ENCODE measurements around the gene NTNG1. TPM values are rescaled to one million over a fixed set of nuclear protein-coding genes. Genes with fewer than 3 reads are reported as not detected.

NTNG1 gene
- total RNA-seq, 2 experiments from 2014 or later = 2.3 to 5.9 TPM

DNA sequence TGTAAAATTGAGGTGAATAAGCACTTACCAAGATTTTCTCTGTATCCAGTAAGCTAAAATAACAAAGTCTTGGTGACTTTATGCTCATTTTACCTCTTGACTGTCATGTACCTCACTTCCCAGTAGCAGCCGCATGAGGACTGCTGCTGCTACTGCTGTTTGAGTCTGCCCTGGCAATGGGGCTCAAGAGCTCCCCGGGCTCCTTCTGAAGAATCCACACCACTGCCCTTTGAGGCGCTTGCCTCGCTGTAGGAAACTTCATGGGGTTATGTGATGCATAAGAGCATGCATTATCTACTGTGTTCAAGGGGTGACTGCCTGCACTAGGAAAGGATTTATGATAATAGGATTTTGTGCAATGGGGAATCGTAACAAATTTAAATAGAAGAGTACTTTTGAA lies 113.5 kb downstream of the NTNG1 start:
- CTCF ChIA-PET (ENCODE audit: unreplicated experiment) = interaction anchor here (0.5 kb wide), 1 partner anchor 275 kb away, joined by 3 read pairs; no protein-coding TSS in a partner anchor
- H3K36me3 ChIP-seq (ENCODE audit: insufficient read depth, low read length) = no peaks in the 10 kb centered on the region
- no peak overlapping the region for H3K4me3 ChIP-seq (ENCODE audit: low read depth, low read length, poor library complexity, severe bottlenecking)
- H3K4me1 ChIP-seq (ENCODE audit: insufficient read depth, low read length, poor library complexity, severe bottlenecking) = peaks cover 59% of the 10 kb centered on the region
- H4K20me1 ChIP-seq (ENCODE audit: insufficient read depth, low read length) = no peaks in the 10 kb centered on the region
- H3K4me2 ChIP-seq (ENCODE audit: low read length) = no peak overlapping the region
- BruUV-seq (replicated peaks) = no TSS peak
- H2AFZ ChIP-seq (ENCODE audit: low read length) = no peak overlapping the region
- no peak for DNase-seq (ENCODE audit: low spot score)
- H3K9me3 ChIP-seq (ENCODE audit: low read length) = no peaks in the 10 kb centered on the region
- H3K27ac ChIP-seq (ENCODE audit: low read depth, low read length, poor library complexity, severe bottlenecking) = no peak overlapping the region
- TF ChIP-seq, protein P1, sequence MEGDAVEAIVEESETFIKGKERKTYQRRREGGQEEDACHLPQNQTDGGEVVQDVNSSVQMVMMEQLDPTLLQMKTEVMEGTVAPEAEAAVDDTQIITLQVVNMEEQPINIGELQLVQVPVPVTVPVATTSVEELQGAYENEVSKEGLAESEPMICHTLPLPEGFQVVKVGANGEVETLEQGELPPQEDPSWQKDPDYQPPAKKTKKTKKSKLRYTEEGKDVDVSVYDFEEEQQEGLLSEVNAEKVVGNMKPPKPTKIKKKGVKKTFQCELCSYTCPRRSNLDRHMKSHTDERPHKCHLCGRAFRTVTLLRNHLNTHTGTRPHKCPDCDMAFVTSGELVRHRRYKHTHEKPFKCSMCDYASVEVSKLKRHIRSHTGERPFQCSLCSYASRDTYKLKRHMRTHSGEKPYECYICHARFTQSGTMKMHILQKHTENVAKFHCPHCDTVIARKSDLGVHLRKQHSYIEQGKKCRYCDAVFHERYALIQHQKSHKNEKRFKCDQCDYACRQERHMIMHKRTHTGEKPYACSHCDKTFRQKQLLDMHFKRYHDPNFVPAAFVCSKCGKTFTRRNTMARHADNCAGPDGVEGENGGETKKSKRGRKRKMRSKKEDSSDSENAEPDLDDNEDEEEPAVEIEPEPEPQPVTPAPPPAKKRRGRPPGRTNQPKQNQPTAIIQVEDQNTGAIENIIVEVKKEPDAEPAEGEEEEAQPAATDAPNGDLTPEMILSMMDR (conservative IDR thresholded peaks at IDR 0.05; ENCODE audit: low read length) = no peak
- TF ChIP-seq EZH2phosphoT487 (IDR thresholded peaks at IDR 0.05; ENCODE audit: borderline replicate concordance, low read depth, low read length) = no peak
- intact Hi-C loops (cut with micrococcal nuclease; ENCODE audit: unreplicated experiment) = no loop called here
- H3K79me2 ChIP-seq (ENCODE audit: insufficient read depth, low read depth, low read length) = no peaks in the 10 kb centered on the region
- POLR2A ChIA-PET = interaction anchor here (0.8 to 1.2 kb wide), 3 partner anchors 19 to 134 kb away, joined by 3 to 4 read pairs (median 3); no protein-coding TSS in a partner anchor
- H3K9me2 ChIP-seq (ENCODE audit: insufficient read depth, low read length) = no peaks in the 10 kb centered on the region

- ChIA-PET CTCF (ENCODE audit: unreplicated experiment) (interaction anchor here (1.3 kb wide), 1 partner anchor 28 kb away, joined by 3 read pairs; no protein-coding TSS in a partner anchor), POLR2A (interaction anchor here (0.5 to 1.6 kb wide), 5 partner anchors 9 to 142 kb away, joined by 3 to 10 read pairs (median 3); no protein-coding TSS in a partner anchor)
- DNase-seq (ENCODE audit: low spot score) = no peak
- H3K4me2 ChIP-seq (ENCODE audit: low read length) = no peak overlapping the region
- H3K27ac ChIP-seq (ENCODE audit: low read depth, low read length, poor library complexity, severe bottlenecking) = no peak overlapping the region
- intact Hi-C loops (cut with micrococcal nuclease; ENCODE audit: unreplicated experiment) = no loop called here
- H3K9me3 ChIP-seq (ENCODE audit: low read length) = no peaks in the 10 kb centered on the region
- no peaks in the 10 kb centered on the region for H3K79me2 ChIP-seq (ENCODE audit: insufficient read depth, low read depth, low read length)
- TF ChIP-seq, protein P1 (conservative IDR thresholded peaks at IDR 0.05; ENCODE audit: low read length) = no peak
- no peak for TF ChIP-seq EZH2phosphoT487 (IDR thresholded peaks at IDR 0.05; ENCODE audit: borderline replicate concordance, low read depth, low read length)
- H3K4me3 ChIP-seq (ENCODE audit: low read depth, low read length, poor library complexity, severe bottlenecking) = no peak overlapping the region
- no TSS peak for BruUV-seq (replicated peaks)
- H2AFZ ChIP-seq (ENCODE audit: low read length) = no peak overlapping the region
- no peaks in the 10 kb centered on the region for H3K36me3 ChIP-seq (ENCODE audit: insufficient read depth, low read length)
- H3K4me1 ChIP-seq (ENCODE audit: insufficient read depth, low read length, poor library complexity, severe bottlenecking) = peaks cover 48% of the 10 kb centered on the region
- no peaks in the 10 kb centered on the region for H3K9me2 ChIP-seq (ENCODE audit: insufficient read depth, low read length)
- H4K20me1 ChIP-seq (ENCODE audit: insufficient read depth, low read length) = no peaks in the 10 kb centered on the region
Measured at GRCh38 chr1:107255469-107255868, 114.6 kb downstream of the NTNG1 start.

DNA sequence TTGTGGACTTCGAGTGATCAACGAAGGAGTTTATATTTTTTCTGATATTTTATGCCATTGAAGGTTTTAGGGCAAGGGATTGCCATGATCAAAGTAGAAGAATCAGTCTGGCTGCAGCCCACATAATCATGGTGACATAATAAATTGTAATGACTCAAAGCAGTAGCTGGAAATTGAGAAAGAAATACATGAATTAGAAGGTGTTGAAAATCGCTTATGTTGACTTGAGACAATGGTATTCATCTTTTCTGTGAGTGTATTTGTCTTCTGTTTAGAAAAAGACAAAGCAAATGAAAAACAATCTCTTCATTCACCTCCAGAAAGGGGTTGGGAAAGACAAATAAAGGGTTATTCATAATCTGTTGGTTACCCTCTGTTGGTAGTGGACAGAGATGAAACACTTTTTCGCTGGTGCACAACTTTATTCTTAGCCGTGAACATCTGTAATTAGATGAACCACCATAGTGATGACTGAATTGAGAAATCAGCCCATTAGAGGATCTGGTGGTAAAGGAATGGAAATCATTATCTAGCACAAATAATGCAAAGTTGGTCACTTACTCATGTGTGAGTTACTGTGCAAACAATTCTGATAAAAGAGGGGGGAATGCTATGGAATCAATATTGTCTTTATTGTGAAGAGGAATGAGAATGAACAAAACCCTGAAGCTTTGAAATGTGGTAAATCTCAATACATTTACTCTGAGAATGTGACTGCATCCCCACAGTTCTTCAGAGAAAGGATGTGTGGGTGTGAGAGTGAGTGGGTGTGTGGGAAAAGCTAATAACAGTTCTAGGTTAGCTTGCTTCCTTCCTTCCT lies 121.8 kb downstream of the NTNG1 start:
- intact Hi-C loops (cut with micrococcal nuclease; ENCODE audit: unreplicated experiment) = no loop called here
- H3K36me3 ChIP-seq (ENCODE audit: insufficient read depth, low read length) = no peaks in the 10 kb centered on the region
- no peak overlapping the region for H3K27ac ChIP-seq (ENCODE audit: low read depth, low read length, poor library complexity, severe bottlenecking)
- ChIA-PET POLR2A (interaction anchor here (0.7 to 1.2 kb wide), 6 partner anchors 10 to 1204 kb away, joined by 3 to 7 read pairs (median 6); no protein-coding TSS in a partner anchor), CTCF (ENCODE audit: unreplicated experiment) (interaction anchor here (0.6 kb wide), 1 partner anchor 96 kb away, joined by 3 read pairs; no protein-coding TSS in a partner anchor)
- peaks cover 14% of the 10 kb centered on the region for H3K4me1 ChIP-seq (ENCODE audit: insufficient read depth, low read length, poor library complexity, severe bottlenecking)
- no peak for TF ChIP-seq EZH2phosphoT487 (IDR thresholded peaks at IDR 0.05; ENCODE audit: borderline replicate concordance, low read depth, low read length)
- TF ChIP-seq, protein P1 (conservative IDR thresholded peaks at IDR 0.05; ENCODE audit: low read length) = no peak
- DNase-seq (ENCODE audit: low spot score) = no peak
- no peak overlapping the region for H2AFZ ChIP-seq (ENCODE audit: low read length)
- BruUV-seq (replicated peaks) = no TSS peak
- no peaks in the 10 kb centered on the region for H3K79me2 ChIP-seq (ENCODE audit: insufficient read depth, low read depth, low read length)
- no peak overlapping the region for H3K4me2 ChIP-seq (ENCODE audit: low read length)
- no peaks in the 10 kb centered on the region for H4K20me1 ChIP-seq (ENCODE audit: insufficient read depth, low read length)
- no peaks in the 10 kb centered on the region for H3K9me2 ChIP-seq (ENCODE audit: insufficient read depth, low read length)
- no peak overlapping the region for H3K4me3 ChIP-seq (ENCODE audit: low read depth, low read length, poor library complexity, severe bottlenecking)
- H3K9me3 ChIP-seq (ENCODE audit: low read length) = no peaks in the 10 kb centered on the region
